MCF 10A (cell line): ENCODE measurements around the gene HOXB6. TPM values are rescaled to one million over a fixed set of nuclear protein-coding genes. Genes with fewer than 3 reads are reported as not detected.

Source experiments
- BruUV-seq: library from RNA; stranded (reverse); fragments of 400-500 nt; replicated peaks from 2 replicates; lab custom pipeline; 2021; lab: Mats Ljungman, UMichigan
- CTCF ChIA-PET: fragments of 300-600 bp; sonication (Branson Sonifier 250); formaldehyde crosslinking; extraction: SDS; loops from one replicate; lab custom pipeline; 2021; ENCODE audit warnings: antibody characterized with exemption, inconsistent platforms; lab: Yijun Ruan, JAX
- POLR2A ChIA-PET: fragments of 300-600, 350-650 bp; sonication (Branson Sonifier 250); formaldehyde crosslinking; extraction: SDS; loops from one replicate; lab custom pipeline; 2020; ENCODE audit warnings: antibody characterized with exemption, inconsistent platforms; lab: Yijun Ruan, JAX
- DNase-seq: peaks from one replicate; pipeline ENCODE4 v3.0.0-alpha.2; 2018; ENCODE audit not compliant: unreplicated experiment
- H3K27ac Mint-ChIP-seq: one replicate; pipeline ENCODE4 v1.8.0; 2022; ENCODE audit warnings: mild to moderate bottlenecking, low read depth, mixed read lengths; ENCODE audit not compliant: unreplicated experiment
- H3K27me3 Mint-ChIP-seq: one replicate; pipeline ENCODE4 v1.8.0; 2022; ENCODE audit warnings: mixed read lengths; ENCODE audit not compliant: insufficient read depth, unreplicated experiment
- H3K36me3 Mint-ChIP-seq: one replicate; pipeline ENCODE4 v1.8.0; 2022; ENCODE audit warnings: mild to moderate bottlenecking, moderate library complexity, mixed read lengths; ENCODE audit not compliant: insufficient read depth, unreplicated experiment
- H3K4me1 Mint-ChIP-seq: one replicate; pipeline ENCODE4 v1.8.0; 2022; ENCODE audit warnings: mixed read lengths; ENCODE audit not compliant: insufficient read depth, unreplicated experiment
- H3K4me3 Mint-ChIP-seq: one replicate; pipeline ENCODE4 v1.8.0; 2022; ENCODE audit warnings: mild to moderate bottlenecking, moderate library complexity, mixed read lengths; ENCODE audit not compliant: unreplicated experiment
- H3K9me3 Mint-ChIP-seq: one replicate; pipeline ENCODE4 v1.8.0; 2022; ENCODE audit warnings: mixed read lengths; ENCODE audit not compliant: unreplicated experiment
- CTCF ChIP-seq: fragments of 200-600 bp; IDR thresholded peaks from one replicate; pipeline ENCODE4 v1.8.0; 2022; ENCODE audit warnings: antibody characterized with exemption, mild to moderate bottlenecking; ENCODE audit not compliant: unreplicated experiment
- intact Hi-C: fragments of 100-400 bp; cut with micrococcal nuclease; formaldehyde crosslinking; loops from 2 replicates; pipeline ENCODE4 v1.14.1; 2022
- total RNA-seq: library from RNA; stranded (reverse); gene quantifications from 2 replicates; pipeline ENCODE4 v1.2.3, GENCODE V29; 2022

The HOXB6 gene
- total RNA-seq, 1 experiment from 2014 or later: not detected

- no peak overlapping the region for H3K4me3 Mint-ChIP-seq
- H3K27ac Mint-ChIP-seq: no peak overlapping the region
- CTCF ChIA-PET: interaction anchor here (0.7 to 1.3 kb wide), 9 partner anchors 9 to 371 kb away, joined by 3 to 6 read pairs (median 3); no protein-coding TSS in a partner anchor
- no peak for DNase-seq
- H3K4me1 Mint-ChIP-seq: peaks cover 14% of the 10 kb centered on the region
- H3K36me3 Mint-ChIP-seq: no peaks in the 10 kb centered on the region
- POLR2A ChIA-PET: interaction anchor here (0.6 to 0.9 kb wide), 4 partner anchors 72 to 311 kb away, joined by 3 to 5 read pairs (median 3); no protein-coding TSS in a partner anchor
- H3K27me3 Mint-ChIP-seq: peaks cover 28% of the 10 kb centered on the region
- intact Hi-C loops: no loop called here
- TF ChIP-seq CTCF: no peak
- H3K9me3 Mint-ChIP-seq: no peaks in the 10 kb centered on the region
- BruUV-seq: no TSS peak
Measured at GRCh38 chr17:48587276-48588073, 17.3 kb downstream of the HOXB6 start.

GRCh38 chr17:48586355-48587258 is 18.2 kb downstream of the HOXB6 start:
- ChIA-PET CTCF (interaction anchor here (0.5 to 1.2 kb wide), 6 partner anchors 32 to 425 kb away, joined by 3 to 4 read pairs (median 3); no protein-coding TSS in a partner anchor), POLR2A (interaction anchor here (0.6 to 0.9 kb wide), 3 partner anchors 71 to 278 kb away, joined by 3 read pairs; no protein-coding TSS in a partner anchor)
- no peak for TF ChIP-seq CTCF
- BruUV-seq: no TSS peak
- Mint-ChIP-seq H3K4me1 (peaks cover 14% of the 10 kb centered on the region), H3K36me3 (no peaks in the 10 kb centered on the region), H3K27me3 (peaks cover 28% of the 10 kb centered on the region), H3K27ac (no peak overlapping the region), H3K4me3 (peak overlapping the region; percentile 89), H3K9me3 (no peaks in the 10 kb centered on the region)
- intact Hi-C loops: no loop called here
- DNase-seq: no peak

GRCh38 chr17:48584223-48584741 is 20.5 kb downstream of the HOXB6 start:
- Mint-ChIP-seq H3K9me3 (no peaks in the 10 kb centered on the region), H3K27me3 (peaks cover 37% of the 10 kb centered on the region), H3K4me1 (peaks cover 14% of the 10 kb centered on the region), H3K36me3 (no peaks in the 10 kb centered on the region), H3K4me3 (peak overlapping the region; percentile 89), H3K27ac (no peak overlapping the region)
- POLR2A ChIA-PET: no interaction called here
- intact Hi-C loops: no loop called here
- no peak for TF ChIP-seq CTCF
- BruUV-seq: no TSS peak
- CTCF ChIA-PET: interaction anchor here (0.6 to 0.8 kb wide), 5 partner anchors 28 to 1089 kb away, joined by 3 to 5 read pairs (median 3); no protein-coding TSS in a partner anchor
- DNase-seq: no peak
